ENCODE measurements around the gene GTF2A1.
"Not testable (repeated sequence)": the region's sequence is repeated elsewhere in the genome, so short reads cannot be mapped to it uniquely, and the experiment has no call there.

GTF2A1 gene

GRCh38 chr14:81252278-81252677 lies 31.5 kb upstream of the GTF2A1 start:
- H3K27ac ChIP-seq (ENCODE audit: low read depth, low read length), result no peak overlapping the region
- no peaks in the 10 kb centered on the region for H3K36me3 ChIP-seq (ENCODE audit: insufficient read depth, low read length)
- H3K4me1 ChIP-seq (ENCODE audit: insufficient read depth, low read length), result no peaks in the 10 kb centered on the region
- H3K27me3 ChIP-seq (ENCODE audit: insufficient read depth, low read length), result no peaks in the 10 kb centered on the region
- H3K4me3 ChIP-seq (ENCODE audit: low read length), result no peak overlapping the region
- no peaks in the 10 kb centered on the region for H3K9me3 ChIP-seq (ENCODE audit: insufficient read depth, low read depth, low read length)
- H3K9ac ChIP-seq (ENCODE audit: low read depth, low read length), result no peak overlapping the region
- 100% methylated on average over 1 of the region's 1 CpG for WGBS

- Histone ChIP-seq H3K4me1 (ENCODE audit: insufficient read depth, low read length) (no peaks in the 10 kb centered on the region), H3K9ac (ENCODE audit: low read depth, low read length) (no peak overlapping the region), H3K36me3 (ENCODE audit: insufficient read depth, low read length) (no peaks in the 10 kb centered on the region), H3K4me3 (ENCODE audit: low read length) (no peak overlapping the region), H3K27me3 (ENCODE audit: insufficient read depth, low read length) (no peaks in the 10 kb centered on the region), H3K27ac (ENCODE audit: low read depth, low read length) (no peak overlapping the region), H3K9me3 (ENCODE audit: insufficient read depth, low read depth, low read length) (peaks cover 11% of the 10 kb centered on the region; the same call in 1 of the 2 replicates)
- 80% methylated on average over 8 of the region's 8 CpGs for WGBS
Measured at GRCh38 chr14:81247271-81247766, 26.6 kb upstream of the GTF2A1 start.

DNA sequence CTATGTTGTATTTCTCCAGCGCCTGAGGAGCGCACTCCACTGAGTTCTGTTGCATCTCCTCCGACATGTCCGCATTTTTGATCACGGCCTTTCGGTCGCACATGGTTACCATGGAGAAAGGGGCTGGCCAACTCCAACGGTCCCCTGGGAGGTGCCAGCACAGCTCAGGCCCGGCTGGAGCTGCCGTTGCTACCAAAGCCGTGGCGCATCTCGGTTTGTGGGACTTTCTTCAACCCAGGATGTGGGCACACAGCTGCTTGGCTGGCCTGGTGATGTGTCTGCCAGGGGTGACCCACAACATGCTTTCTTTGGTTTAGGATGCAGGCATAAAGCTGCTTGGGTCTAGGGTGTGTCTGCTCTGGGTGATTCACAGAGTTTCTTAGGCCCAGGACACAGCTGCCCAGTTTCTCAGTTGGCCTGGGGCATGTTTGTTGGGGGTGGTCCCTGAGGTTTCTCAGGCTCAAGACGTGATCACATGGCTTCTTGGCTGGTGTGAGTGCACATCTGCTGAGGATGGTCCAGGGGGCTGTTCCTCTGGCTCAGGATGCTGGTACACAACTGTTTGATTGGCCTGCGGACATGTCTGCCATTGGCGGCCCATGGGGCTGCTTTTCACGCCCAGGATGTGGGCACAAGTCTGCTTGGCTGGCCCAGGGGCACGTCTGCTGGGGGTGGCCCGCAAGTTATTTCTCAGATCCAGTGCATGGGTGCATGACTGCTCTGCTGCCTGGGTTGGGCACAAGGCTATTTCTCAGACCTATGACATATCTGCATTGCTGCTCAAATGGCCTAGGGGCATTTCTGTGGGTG lies 25.9 kb upstream of the GTF2A1 start:
- 95% methylated on average over 19 of the region's 19 CpGs for whole genome bisulfite sequencing
- Histone ChIP-seq H3K4me1 (ENCODE audit: insufficient read depth, low read length) (no peaks in the 10 kb centered on the region), H3K36me3 (ENCODE audit: insufficient read depth, low read length) (no peaks in the 10 kb centered on the region), H3K9ac (ENCODE audit: low read depth, low read length) (no peak overlapping the region), H3K4me3 (ENCODE audit: low read length) (no peak overlapping the region), H3K27ac (ENCODE audit: low read depth, low read length) (no peak overlapping the region), H3K9me3 (ENCODE audit: insufficient read depth, low read depth, low read length) (peaks cover 13% of the 10 kb centered on the region; the same call in 1 of the 2 replicates), H3K27me3 (ENCODE audit: insufficient read depth, low read length) (no peaks in the 10 kb centered on the region)

GRCh38 chr14:81245771-81246170 lies 25.0 kb upstream of the GTF2A1 start:
- Histone ChIP-seq H3K36me3 (ENCODE audit: insufficient read depth, low read length) (no peaks in the 10 kb centered on the region), H3K9me3 (ENCODE audit: insufficient read depth, low read depth, low read length) (peaks cover 13% of the 10 kb centered on the region; the same call in 1 of the 2 replicates), H3K9ac (ENCODE audit: low read depth, low read length) (no peak overlapping the region), H3K4me3 (ENCODE audit: low read length) (no peak overlapping the region), H3K27me3 (ENCODE audit: insufficient read depth, low read length) (no peaks in the 10 kb centered on the region), H3K27ac (ENCODE audit: low read depth, low read length) (no peak overlapping the region), H3K4me1 (ENCODE audit: insufficient read depth, low read length) (no peaks in the 10 kb centered on the region)
- 57% methylated on average over 1 of the region's 1 CpG for WGBS

DNA sequence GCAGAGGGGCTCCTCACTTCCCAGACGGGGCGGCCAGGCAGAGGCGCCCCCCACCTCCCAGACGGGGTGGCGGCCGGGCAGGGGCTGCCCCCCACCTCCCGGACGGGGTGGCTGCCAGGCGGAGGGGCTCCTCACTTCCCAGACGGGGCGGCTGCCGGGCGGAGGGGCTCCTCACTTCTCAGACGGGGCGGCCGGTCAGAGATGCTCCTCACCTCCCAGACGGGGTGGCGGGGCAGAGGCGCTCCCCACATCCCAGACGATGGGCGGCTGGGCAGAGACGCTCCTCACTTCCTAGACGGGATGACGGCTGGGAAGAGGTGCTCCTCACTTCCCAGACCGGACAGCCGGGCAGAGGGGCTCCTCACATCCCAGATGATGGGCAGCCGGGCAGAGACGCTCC lies 23.7 kb upstream of the GTF2A1 start:
- not testable (repeated sequence) for H3K4me3 ChIP-seq (ENCODE audit: low read length); H3K36me3 ChIP-seq (ENCODE audit: insufficient read depth, low read length)
- 97% methylated on average over 28 of the region's 28 CpGs for WGBS

GRCh38 chr14:81243499-81243898 lies 22.7 kb upstream of the GTF2A1 start:
- Histone ChIP-seq H3K27me3 (ENCODE audit: insufficient read depth, low read length) (no peaks in the 10 kb centered on the region), H3K9ac (ENCODE audit: low read depth, low read length) (no peak overlapping the region), H3K4me1 (ENCODE audit: insufficient read depth, low read length) (no peaks in the 10 kb centered on the region), H3K9me3 (ENCODE audit: insufficient read depth, low read depth, low read length) (peaks cover 13% of the 10 kb centered on the region; the same call in 1 of the 2 replicates), H3K4me3 (ENCODE audit: low read length) (no peak overlapping the region), H3K36me3 (ENCODE audit: insufficient read depth, low read length) (no peaks in the 10 kb centered on the region), H3K27ac (ENCODE audit: low read depth, low read length) (no peak overlapping the region)
- WGBS, result 95% methylated on average over 2 of the region's 2 CpGs

More for the DNA sequence above, 23.7 kb upstream of the GTF2A1 start:
- H3K4me1 ChIP-seq (ENCODE audit: insufficient read depth, low read length); H3K27me3 ChIP-seq (ENCODE audit: insufficient read depth, low read length); H3K9ac ChIP-seq (ENCODE audit: low read depth, low read length); H3K27ac ChIP-seq (ENCODE audit: low read depth, low read length): not testable (repeated sequence)
- H3K9me3 ChIP-seq (ENCODE audit: insufficient read depth, low read depth, low read length), result peaks cover 13% of the 10 kb centered on the region; the same call in 1 of the 2 replicates

GRCh38 chr14:81236849-81237248 lies 16.1 kb upstream of the GTF2A1 start:
- H3K4me3 ChIP-seq (ENCODE audit: low read length); H3K36me3 ChIP-seq (ENCODE audit: insufficient read depth, low read length); H3K9me3 ChIP-seq (ENCODE audit: insufficient read depth, low read depth, low read length); H3K27me3 ChIP-seq (ENCODE audit: insufficient read depth, low read length); H3K9ac ChIP-seq (ENCODE audit: low read depth, low read length); H3K4me1 ChIP-seq (ENCODE audit: insufficient read depth, low read length); H3K27ac ChIP-seq (ENCODE audit: low read depth, low read length): not testable (repeated sequence)
- WGBS, result 90% methylated on average over 1 of the region's 2 CpGs

- no peak overlapping the region for H3K4me3 ChIP-seq (ENCODE audit: low read length)
- 93% methylated on average over 20 of the region's 20 CpGs for WGBS
Measured at GRCh38 chr14:81236138-81236537, 15.4 kb upstream of the GTF2A1 start.

DNA sequence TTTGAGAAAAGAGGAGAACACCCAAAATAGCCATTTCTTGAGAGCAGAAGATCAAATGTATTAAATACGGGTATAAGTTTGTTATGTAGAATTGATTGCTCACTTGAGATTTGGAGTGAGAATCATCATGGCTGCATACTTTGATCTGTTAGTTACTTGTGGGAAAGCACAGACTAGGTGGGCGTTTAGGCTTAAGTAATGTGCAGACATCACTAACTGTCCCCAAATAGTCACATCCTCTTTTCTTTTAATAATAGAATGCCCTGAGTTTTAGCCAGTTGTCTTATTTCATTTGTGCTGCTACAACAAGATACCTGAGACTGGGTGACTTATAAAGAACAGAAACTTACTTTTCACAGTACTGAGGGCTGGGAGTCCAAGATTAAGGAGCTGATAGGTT lies 14.3 kb upstream of the GTF2A1 start:
- H3K9me3 ChIP-seq (ENCODE audit: insufficient read depth, low read depth, low read length), result peaks cover 7% of the 10 kb centered on the region
- peaks cover 13% of the 10 kb centered on the region; the same call in 1 of the 2 replicates for H3K4me1 ChIP-seq (ENCODE audit: insufficient read depth, low read length)
- H3K9ac ChIP-seq (ENCODE audit: low read depth, low read length), result no peak overlapping the region
- 94% methylated on average over 2 of the region's 2 CpGs for WGBS
- H3K4me3 ChIP-seq (ENCODE audit: low read length), result no peak overlapping the region
- H3K27ac ChIP-seq (ENCODE audit: low read depth, low read length), result no peak overlapping the region
- H3K27me3 ChIP-seq (ENCODE audit: insufficient read depth, low read length), result no peaks in the 10 kb centered on the region
- H3K36me3 ChIP-seq (ENCODE audit: insufficient read depth, low read length), result no peaks in the 10 kb centered on the region

More at GRCh38 chr14:81236138-81236537, 15.4 kb upstream of the GTF2A1 start:
- Histone ChIP-seq H3K9me3 (ENCODE audit: insufficient read depth, low read depth, low read length) (no peaks in the 10 kb centered on the region), H3K9ac (ENCODE audit: low read depth, low read length) (no peak overlapping the region), H3K4me1 (ENCODE audit: insufficient read depth, low read length) (peaks cover 13% of the 10 kb centered on the region; the same call in 1 of the 2 replicates), H3K36me3 (ENCODE audit: insufficient read depth, low read length) (no peaks in the 10 kb centered on the region), H3K27ac (ENCODE audit: low read depth, low read length) (no peak overlapping the region), H3K27me3 (ENCODE audit: insufficient read depth, low read length) (no peaks in the 10 kb centered on the region)

DNA sequence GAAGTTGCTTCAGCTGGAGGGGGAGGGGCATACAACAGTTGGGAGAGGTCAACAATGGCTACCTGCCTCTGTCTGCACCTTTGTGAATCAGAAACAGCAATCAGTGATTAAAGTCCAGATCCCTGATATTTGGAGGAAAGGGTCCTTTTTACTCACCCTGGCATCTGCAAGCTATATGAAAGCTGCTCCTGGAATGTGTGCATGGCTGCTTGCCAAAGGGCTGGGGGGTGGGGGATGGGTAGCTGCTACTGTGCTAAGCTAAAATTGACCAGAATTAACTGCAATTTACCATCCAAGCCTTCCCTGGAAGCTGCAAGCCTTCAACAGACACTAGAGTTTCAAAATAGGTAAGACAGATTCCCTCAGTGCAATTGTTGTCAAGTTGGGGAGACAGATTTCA lies 13.5 kb upstream of the GTF2A1 start:
- no peaks in the 10 kb centered on the region for H3K27me3 ChIP-seq (ENCODE audit: insufficient read depth, low read length)
- peaks cover 7% of the 10 kb centered on the region for H3K9me3 ChIP-seq (ENCODE audit: insufficient read depth, low read depth, low read length)
- peaks cover 13% of the 10 kb centered on the region; the same call in 1 of the 2 replicates for H3K4me1 ChIP-seq (ENCODE audit: insufficient read depth, low read length)
- no peaks in the 10 kb centered on the region for H3K36me3 ChIP-seq (ENCODE audit: insufficient read depth, low read length)
- H3K27ac ChIP-seq (ENCODE audit: low read depth, low read length), result no peak overlapping the region
- no peak overlapping the region for H3K9ac ChIP-seq (ENCODE audit: low read depth, low read length)
- H3K4me3 ChIP-seq (ENCODE audit: low read length), result no peak overlapping the region

DNA sequence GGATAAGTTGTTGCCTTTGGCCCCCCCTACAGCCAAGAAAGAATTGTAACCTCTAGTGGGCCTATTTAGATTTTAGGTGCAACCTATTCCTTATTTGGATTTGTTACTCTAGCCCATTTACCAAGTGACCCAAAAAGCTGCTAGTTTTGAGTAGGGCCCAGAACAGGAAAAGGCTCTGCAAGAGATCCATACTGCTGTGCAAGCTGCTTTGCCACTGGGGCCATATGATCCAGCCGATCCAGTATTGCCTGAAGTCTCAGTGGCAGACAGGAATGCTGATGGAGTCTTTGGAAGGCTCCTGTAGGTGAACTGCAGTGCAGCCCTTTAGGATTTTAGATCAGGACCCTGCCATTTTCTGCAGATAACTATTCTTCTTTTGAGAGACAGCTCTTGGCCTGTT lies 12.9 kb upstream of the GTF2A1 start:
- Histone ChIP-seq H3K9me3 (ENCODE audit: insufficient read depth, low read depth, low read length) (peaks cover 7% of the 10 kb centered on the region), H3K4me3 (ENCODE audit: low read length) (no peak overlapping the region), H3K27ac (ENCODE audit: low read depth, low read length) (no peak overlapping the region), H3K4me1 (ENCODE audit: insufficient read depth, low read length) (peaks cover 13% of the 10 kb centered on the region; the same call in 1 of the 2 replicates), H3K36me3 (ENCODE audit: insufficient read depth, low read length) (no peaks in the 10 kb centered on the region), H3K27me3 (ENCODE audit: insufficient read depth, low read length) (no peaks in the 10 kb centered on the region), H3K9ac (ENCODE audit: low read depth, low read length) (no peak overlapping the region)
- 91% methylated on average over 1 of the region's 1 CpG for WGBS
